Mammary epithelial cell (primary cell): ENCODE measurements around the gene L3MBTL4.

Source experiments
- CTCF ChIP-seq, 2 donors: IDR thresholded peaks in 1 of 2; conservative IDR thresholded peaks in 1 of 2; 2 replicates each; pipeline ENCODE4 v1.5.1; 2011 to 2012; ENCODE audit warnings: inconsistent platforms in 2 of 2, low read length in 2 of 2, mild to moderate bottlenecking in 2 of 2, control low read depth in 1 of 2, low read depth in 1 of 2; ENCODE audit not compliant: insufficient read depth in 1 of 2; ENCODE audit errors: extremely low read depth in 1 of 2
- EZH2 ChIP-seq: IDR thresholded peaks from 2 replicates; pipeline ENCODE4 v1.6.1; 2012; ENCODE audit warnings: low read length, inconsistent platforms, borderline replicate concordance

GRCh38 chr18:6311456-6312215 lies 103.1 kb downstream of the L3MBTL4 start:
- no peak for TF ChIP-seq EZH2
- no peak for TF ChIP-seq CTCF (conservative IDR thresholded peaks at IDR 0.05 in 1 of 2, IDR thresholded peaks at IDR 0.05 in 1 of 2; ENCODE audit: extremely low read depth in 1 of 2, insufficient read depth in 1 of 2, low read depth in 1 of 2, low read length in 2 of 2)
